Body of pancreas (tissue), 4 donors: ENCODE data around the gene SOX11. TPM values are rescaled to one million over a fixed set of nuclear protein-coding genes. Genes with fewer than 3 reads are reported as not detected.
"Not testable (repeated sequence)": the region's sequence is repeated elsewhere in the genome, so short reads cannot be mapped to it uniquely, and the experiment has no call there.

Experiments
- ATAC-seq: fragments of 150-250 bp; one replicate; pipeline ENCODE4 v1.9.1; 2016
- DNase-seq, 4 donors: peaks; one replicate each; pipeline ENCODE4 v3.0.0-alpha.2; 2019
- H3K27ac ChIP-seq, 4 donors: fragments of 200-600 bp; sonication (generic); 1 replicate in 3 of 4; 2 replicates in 1 of 4; pipeline versions ENCODE4 v1.5.1 to v1.6.1; 2016 to 2019; ENCODE audit warnings: mild to moderate bottlenecking in 1 of 4, mixed read lengths in 1 of 4, moderate library complexity in 1 of 4
- H3K27me3 ChIP-seq, 2 donors: fragments of 200-600 bp; sonication (generic); one replicate each; pipeline ENCODE4 v1.6.0; 2016; ENCODE audit warnings: mild to moderate bottlenecking in 1 of 2
- H3K36me3 ChIP-seq, 2 donors: fragments of 200-600 bp; sonication (generic); replicated peaks in 1 of 2; 2 replicates each; pipeline ENCODE4 v1.5.1; 2016; ENCODE audit warnings: low read depth in 2 of 2; ENCODE audit not compliant: insufficient read depth in 1 of 2
- H3K4me1 ChIP-seq: fragments of 200-600 bp; sonication (generic); one replicate; pipeline ENCODE4 v1.6.0; 2016
- H3K4me3 ChIP-seq, 2 donors: fragments of 200-600 bp; sonication (generic); 1 replicate in 1 of 2; 2 replicates in 1 of 2; pipeline ENCODE4 v1.5.1; 2016 to 2019
- H3K9me3 ChIP-seq, 3 donors: fragments of 200-600 bp; sonication (generic); 1 replicate in 2 of 3; 2 replicates in 1 of 3; pipeline ENCODE4 v1.5.1; 2016
- POLR2A ChIP-seq, 3 donors: fragments of 450-650 bp; IDR thresholded peaks; one replicate each; pipeline ENCODE4 v1.6.1; 2016; ENCODE audit warnings: antibody characterized with exemption in 3 of 3, mild to moderate bottlenecking in 2 of 3
- WGBS, 2 donors: methylation state at CpG; one replicate each; pipeline ENCODE4 v1.1.5; 2017; 5-methylcytosine and 5-hydroxymethylcytosine counted together
- intact Hi-C: fragments of 100-400 bp; cut with DNase I; formaldehyde crosslinking; loops from one replicate; pipeline ENCODE4 v1.15.1; 2023
- total RNA-seq, 2 donors: library from RNA; depleted of rRNA; stranded (reverse); fragments of >200 nt; gene quantifications; one replicate each; pipeline ENCODE4 v1.1.0, GENCODE V29; 2016
- TF ChIP-seq, protein P1 (sequence below), 7 experiments: fragments of 450-650 bp in 4 of 7; fragments of 200-600 bp in 3 of 7; sonication (generic) in 3 of 7; IDR thresholded peaks; one replicate each; pipeline ENCODE4 v1.5.1; 2016 to 2019; ENCODE audit warnings: antibody characterized with exemption in 7 of 7

SOX11 gene
- total RNA-seq, 2 donors from 2014 or later = under 0.01 TPM; not detected in 1

DNA sequence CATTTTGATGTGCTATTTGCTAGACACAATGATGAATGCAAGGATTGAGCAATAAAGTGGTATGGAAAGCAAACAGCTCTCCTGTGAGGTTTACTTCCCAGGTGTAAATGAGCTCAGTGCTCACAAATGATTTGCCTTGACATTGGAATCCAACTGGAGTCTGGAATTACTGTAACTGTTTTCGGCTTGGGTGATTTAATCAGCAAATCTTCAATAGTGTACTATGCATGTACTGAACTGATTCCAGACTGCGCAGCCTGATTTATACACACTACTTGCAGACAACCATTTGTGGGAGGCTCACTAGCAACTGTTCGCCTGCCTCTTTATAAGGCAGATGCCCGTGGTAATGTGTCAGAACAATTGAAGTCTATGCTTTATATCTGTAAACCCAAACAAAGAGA, 27.9 kb upstream of the SOX11 start:
- H3K27ac ChIP-seq = no peak overlapping the region
- intact Hi-C loops = no loop called here
- no peaks in the 10 kb centered on the region for H3K4me1 ChIP-seq
- 33 to 35% methylated on average over 4 of the region's 4 CpGs for WGBS, 2 donors
- no peak for DNase-seq
- ATAC-seq = no peak
- H3K4me3 ChIP-seq = no peak overlapping the region
- TF ChIP-seq POLR2A (IDR thresholded peaks at IDR 0.05) = no peak
- TF ChIP-seq, protein P1, sequence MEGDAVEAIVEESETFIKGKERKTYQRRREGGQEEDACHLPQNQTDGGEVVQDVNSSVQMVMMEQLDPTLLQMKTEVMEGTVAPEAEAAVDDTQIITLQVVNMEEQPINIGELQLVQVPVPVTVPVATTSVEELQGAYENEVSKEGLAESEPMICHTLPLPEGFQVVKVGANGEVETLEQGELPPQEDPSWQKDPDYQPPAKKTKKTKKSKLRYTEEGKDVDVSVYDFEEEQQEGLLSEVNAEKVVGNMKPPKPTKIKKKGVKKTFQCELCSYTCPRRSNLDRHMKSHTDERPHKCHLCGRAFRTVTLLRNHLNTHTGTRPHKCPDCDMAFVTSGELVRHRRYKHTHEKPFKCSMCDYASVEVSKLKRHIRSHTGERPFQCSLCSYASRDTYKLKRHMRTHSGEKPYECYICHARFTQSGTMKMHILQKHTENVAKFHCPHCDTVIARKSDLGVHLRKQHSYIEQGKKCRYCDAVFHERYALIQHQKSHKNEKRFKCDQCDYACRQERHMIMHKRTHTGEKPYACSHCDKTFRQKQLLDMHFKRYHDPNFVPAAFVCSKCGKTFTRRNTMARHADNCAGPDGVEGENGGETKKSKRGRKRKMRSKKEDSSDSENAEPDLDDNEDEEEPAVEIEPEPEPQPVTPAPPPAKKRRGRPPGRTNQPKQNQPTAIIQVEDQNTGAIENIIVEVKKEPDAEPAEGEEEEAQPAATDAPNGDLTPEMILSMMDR (IDR thresholded peaks at IDR 0.05) = no peak
- H3K9me3 ChIP-seq = no peaks in the 10 kb centered on the region
- H3K36me3 ChIP-seq = no peaks in the 10 kb centered on the region
- H3K27me3 ChIP-seq = no peaks in the 10 kb centered on the region

DNA sequence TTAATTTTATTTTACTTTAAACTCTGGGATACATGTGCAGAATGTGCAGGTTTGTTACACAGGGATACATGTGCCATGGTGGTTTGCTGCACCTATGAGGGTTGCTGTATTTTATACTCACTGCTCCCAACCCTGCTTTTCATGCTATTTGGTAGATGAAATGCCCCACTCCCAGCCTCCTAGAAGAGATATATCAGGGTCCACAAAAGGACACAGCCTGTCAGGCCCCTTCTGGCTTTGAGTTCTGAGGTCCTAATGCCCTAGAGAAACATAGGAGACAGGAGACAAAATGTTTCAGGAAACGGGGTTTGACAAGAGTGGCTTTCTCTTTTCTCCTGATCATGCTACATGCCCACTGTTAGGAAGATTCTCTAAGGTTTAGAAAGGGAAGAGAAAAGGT, 27.1 kb upstream of the SOX11 start:
- Histone ChIP-seq H3K36me3 (no peaks in the 10 kb centered on the region), H3K27ac (no peak overlapping the region), H3K27me3 (no peaks in the 10 kb centered on the region), H3K4me1 (no peaks in the 10 kb centered on the region), H3K9me3 (no peaks in the 10 kb centered on the region), H3K4me3 (no peak overlapping the region)
- WGBS, 2 donors = 43 to 59% methylated on average over 1 of the region's 1 CpG
- no peak for ATAC-seq
- TF ChIP-seq, protein P1 (IDR thresholded peaks at IDR 0.05) = no peak
- no peak for TF ChIP-seq POLR2A (IDR thresholded peaks at IDR 0.05)
- no peak for DNase-seq
- intact Hi-C loops = no loop called here

DNA sequence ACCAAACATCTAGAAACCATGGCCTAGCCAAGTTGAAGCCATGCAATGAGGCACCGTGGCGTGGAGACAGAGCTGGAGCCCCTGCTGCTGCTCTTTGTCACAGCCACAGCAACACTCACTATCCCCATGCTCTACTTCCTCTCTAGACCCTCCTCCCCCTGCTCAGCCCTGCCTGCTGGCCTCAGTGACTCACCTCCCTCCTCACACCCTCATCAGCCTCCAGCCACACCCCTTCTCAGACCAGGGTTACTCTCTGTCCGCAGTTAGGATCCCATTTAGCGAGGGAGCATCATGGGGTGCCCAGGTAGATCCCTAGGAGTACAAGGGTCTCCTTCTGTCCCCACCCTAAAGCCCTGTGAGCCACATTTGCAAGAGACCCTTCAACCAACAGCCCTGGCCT, 25.4 kb upstream of the SOX11 start:
- no peak for TF ChIP-seq POLR2A (IDR thresholded peaks at IDR 0.05)
- TF ChIP-seq, protein P1 (IDR thresholded peaks at IDR 0.05) = no peak
- intact Hi-C loops = no loop called here

DNA sequence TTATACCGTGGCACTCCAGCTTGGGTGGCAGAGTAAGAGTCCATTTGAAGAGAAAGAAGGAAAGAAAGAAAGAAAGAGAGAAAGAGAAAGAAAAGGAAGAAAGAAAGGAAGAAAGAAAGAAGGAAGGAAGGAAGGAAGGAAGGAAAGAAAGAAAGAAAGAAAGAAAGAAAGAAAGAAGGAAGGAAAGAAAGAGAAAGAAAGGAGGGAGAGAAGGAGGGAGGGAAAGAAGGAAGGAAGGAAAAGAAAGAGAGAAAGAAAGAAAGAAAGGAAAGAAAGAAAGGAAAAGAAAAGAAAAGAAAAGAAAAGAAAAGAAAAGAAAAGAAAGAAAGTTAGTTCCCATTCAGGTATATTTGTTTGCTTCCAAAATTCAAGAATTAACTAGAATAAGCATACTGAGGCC, 24.5 kb upstream of the SOX11 start:
- H3K9me3 ChIP-seq, H3K27ac ChIP-seq, H3K36me3 ChIP-seq, DNase-seq, H3K4me1 ChIP-seq, ATAC-seq, H3K4me3 ChIP-seq, H3K27me3 ChIP-seq, intact Hi-C loops: not testable (repeated sequence)
- WGBS, 2 donors = 86 to 100% methylated on average over 1 of the region's 1 CpG

More for the DNA sequence above, 25.4 kb upstream of the SOX11 start:
- no peak overlapping the region for H3K4me3 ChIP-seq
- H3K9me3 ChIP-seq = no peaks in the 10 kb centered on the region
- ATAC-seq (no peak), DNase-seq (no peak)
- H3K27me3 ChIP-seq = peaks cover 0 to under 1% of the 10 kb centered on the region in 2 donors
- WGBS, 2 donors = 83 to 95% methylated on average over 4 of the region's 4 CpGs
- H3K36me3 ChIP-seq = no peaks in the 10 kb centered on the region
- H3K4me1 ChIP-seq = no peaks in the 10 kb centered on the region
- H3K27ac ChIP-seq = no peak overlapping the region

DNA sequence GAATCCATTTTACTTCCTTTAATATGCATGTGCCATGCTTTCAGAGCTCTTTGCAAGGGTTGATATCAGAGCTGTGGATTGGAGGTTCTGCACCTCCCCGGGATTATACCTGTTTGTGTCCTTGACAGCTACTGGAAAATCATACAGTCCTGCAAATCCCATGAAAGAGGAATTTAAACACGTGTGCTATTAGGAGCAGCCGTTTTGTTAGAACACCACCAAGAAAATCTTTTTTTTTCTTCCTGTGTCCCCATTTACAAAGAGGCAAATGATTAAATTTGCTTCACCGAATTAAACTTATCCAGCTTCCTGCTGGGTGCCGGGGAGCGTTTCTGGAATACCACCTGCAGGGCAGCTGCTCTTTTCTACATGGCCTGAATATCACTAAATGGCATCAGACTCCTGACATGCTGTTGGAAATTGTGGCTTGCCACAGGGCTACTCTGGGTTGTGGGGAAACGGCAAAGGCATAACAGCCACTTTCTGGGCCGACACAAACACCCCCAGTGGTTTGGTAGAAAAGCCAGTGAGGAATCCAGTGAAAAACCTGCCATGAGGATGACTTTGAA, 23.4 kb upstream of the SOX11 start:
- no peak for ATAC-seq
- 42 to 49% methylated on average over 8 of the region's 8 CpGs for WGBS, 2 donors

More for the DNA sequence above, 23.4 kb upstream of the SOX11 start:
- no peak overlapping the region for H3K27ac ChIP-seq
- peaks cover 0 to 19% of the 10 kb centered on the region in 2 donors for H3K27me3 ChIP-seq
- no peaks in the 10 kb centered on the region for H3K9me3 ChIP-seq
- H3K4me3 ChIP-seq = no peak overlapping the region
- TF ChIP-seq, protein P1 (IDR thresholded peaks at IDR 0.05) = no peak
- no peak for TF ChIP-seq POLR2A (IDR thresholded peaks at IDR 0.05)
- H3K4me1 ChIP-seq = peaks cover 11% of the 10 kb centered on the region
- DNase-seq = no peak
- intact Hi-C loops = no loop called here
- H3K36me3 ChIP-seq = no peaks in the 10 kb centered on the region
